ENCODE results near the gene LRG1.

GRCh38 chr19:4487572-4487971 is 52.3 kb downstream of the LRG1 start:
- TF ChIP-seq CTCF (conservative IDR thresholded peaks at IDR 0.05; ENCODE audit: low read depth, low read length) (no peak), EZH2 (IDR thresholded peaks at IDR 0.05; ENCODE audit: borderline replicate concordance, low read depth, low read length, poor library complexity, severe bottlenecking) (no peak)

Measured in A673 (cell line).